ENCODE results near the gene EEPD1.
"Not testable (repeated sequence)": the region's sequence is repeated elsewhere in the genome, so short reads cannot be mapped to it uniquely, and the experiment has no call there.

EEPD1 gene

GRCh38 chr7:36129048-36129534 lies 24.0 kb upstream of the EEPD1 start:
- no peak for DNase-seq

- DNase-seq = no peak
Observed at GRCh38 chr7:36130236-36130945, 22.7 kb upstream of the EEPD1 start.

GRCh38 chr7:36131026-36131425 lies 22.0 kb upstream of the EEPD1 start:
- no peak for DNase-seq

- DNase-seq = no peak
Observed at GRCh38 chr7:36131499-36131898, 21.6 kb upstream of the EEPD1 start.

GRCh38 chr7:36132012-36132411 lies 21.0 kb upstream of the EEPD1 start:
- DNase-seq = no peak

GRCh38 chr7:36135700-36136099 lies 17.4 kb upstream of the EEPD1 start:
- DNase-seq = no peak

- no peak for DNase-seq
Observed at GRCh38 chr7:36137258-36137657, 15.8 kb upstream of the EEPD1 start.

GRCh38 chr7:36137754-36138153 lies 15.3 kb upstream of the EEPD1 start:
- DNase-seq = no peak

GRCh38 chr7:36138209-36138608 lies 14.8 kb upstream of the EEPD1 start:
- DNase-seq = no peak

- no peak for DNase-seq
Observed at GRCh38 chr7:36141351-36141750, 11.7 kb upstream of the EEPD1 start.

- DNase-seq = no peak
Observed at GRCh38 chr7:36141850-36142249, 11.2 kb upstream of the EEPD1 start.

GRCh38 chr7:36144189-36144588 lies 8.9 kb upstream of the EEPD1 start:
- DNase-seq = no peak

GRCh38 chr7:36145686-36146085 lies 7.4 kb upstream of the EEPD1 start:
- no peak for DNase-seq

- no peak for DNase-seq
Observed at GRCh38 chr7:36147361-36147760, 5.7 kb upstream of the EEPD1 start.

- DNase-seq = no peak
Observed at GRCh38 chr7:36148422-36149065, 4.5 kb upstream of the EEPD1 start.

- DNase-seq = not testable (repeated sequence)
Observed at GRCh38 chr7:36149240-36149639, 3.8 kb upstream of the EEPD1 start.

GRCh38 chr7:36149694-36150452 lies 3.2 kb upstream of the EEPD1 start:
- no peak for DNase-seq

GRCh38 chr7:36151921-36152755 lies 916 bp upstream of the EEPD1 start:
- no peak for DNase-seq

GRCh38 chr7:36153571-36154097 lies 580 bp downstream of the EEPD1 start:
- DNase-seq = no peak

GRCh38 chr7:36154255-36155212 lies 1.5 kb downstream of the EEPD1 start:
- peak in 1 of 2 experiments; percentile 3 for DNase-seq

GRCh38 chr7:36155811-36156361 lies 2.8 kb downstream of the EEPD1 start:
- DNase-seq = peak in 1 of 2 experiments; percentile 25

Measured in cerebellar nuclear complex (tissue), 1 donor.